Epidermal melanocyte (primary cell): ENCODE measurements around the gene HGF.

Experiments used
- DNase-seq: peaks from one replicate; pipeline ENCODE4 v3.0.0; 2011; ENCODE audit warnings: low spot score; ENCODE audit not compliant: insufficient read length

Gene HGF

GRCh38 chr7:81776948-81777630 is 7.2 kb upstream of the HGF start:
- no peak for DNase-seq

- no peak for DNase-seq
Observed at GRCh38 chr7:81776161-81776560, 6.3 kb upstream of the HGF start.

- DNase-seq = no peak
Observed at GRCh38 chr7:81775560-81775959, 5.7 kb upstream of the HGF start.

- no peak for DNase-seq
Observed at GRCh38 chr7:81774551-81774950, 4.7 kb upstream of the HGF start.

GRCh38 chr7:81770728-81771223 is 929 bp upstream of the HGF start:
- DNase-seq = no peak

- DNase-seq = no peak
Observed at GRCh38 chr7:81768951-81769778, 682 bp downstream of the HGF start.

- no peak for DNase-seq
Observed at GRCh38 chr7:81767926-81768325, 1.9 kb downstream of the HGF start.

GRCh38 chr7:81761821-81762220 is 8.0 kb downstream of the HGF start:
- no peak for DNase-seq

- no peak for DNase-seq
Observed at GRCh38 chr7:81761031-81761430, 8.8 kb downstream of the HGF start.

GRCh38 chr7:81754918-81755696 is 14.7 kb downstream of the HGF start:
- no peak for DNase-seq

- DNase-seq = no peak
Observed at GRCh38 chr7:81753392-81753791, 16.5 kb downstream of the HGF start.

GRCh38 chr7:81752318-81752714 is 17.5 kb downstream of the HGF start:
- DNase-seq = no peak

GRCh38 chr7:81751619-81752317 is 18.1 kb downstream of the HGF start:
- no peak for DNase-seq

GRCh38 chr7:81745637-81746036 is 24.2 kb downstream of the HGF start:
- DNase-seq = no peak

GRCh38 chr7:81744389-81744788 is 25.5 kb downstream of the HGF start:
- DNase-seq = no peak

GRCh38 chr7:81743665-81744064 is 26.2 kb downstream of the HGF start:
- DNase-seq = no peak

GRCh38 chr7:81743201-81743600 is 26.6 kb downstream of the HGF start:
- DNase-seq = no peak

- no peak for DNase-seq
Observed at GRCh38 chr7:81740403-81740802, 29.4 kb downstream of the HGF start.

- no peak for DNase-seq
Observed at GRCh38 chr7:81736091-81736490, 33.8 kb downstream of the HGF start.

- DNase-seq = no peak
Observed at GRCh38 chr7:81725812-81726127, 44.1 kb downstream of the HGF start.

GRCh38 chr7:81725003-81725811 is 44.6 kb downstream of the HGF start:
- DNase-seq = no peak
